B cell (primary cell): ENCODE measurements around the gene BATF2.

Experiments
- CTCF ChIP-seq: fragments of 200-600 bp; IDR thresholded peaks from one replicate; pipeline ENCODE4 v1.8.0; 2022; ENCODE audit warnings: antibody characterized with exemption, mild to moderate bottlenecking
- EZH2 ChIP-seq: IDR thresholded peaks from 2 replicates; pipeline ENCODE4 v1.6.1; 2012; ENCODE audit warnings: borderline replicate concordance, low read depth, mild to moderate bottlenecking, moderate library complexity, low read length; ENCODE audit not compliant: insufficient read depth, poor library complexity, severe bottlenecking

GRCh38 chr11:64960719-64961118, 36.1 kb downstream of the BATF2 start:
- TF ChIP-seq CTCF (no peak), EZH2 (no peak)
